ENCODE measurements around the gene FBXL7.

Gene FBXL7

DNA sequence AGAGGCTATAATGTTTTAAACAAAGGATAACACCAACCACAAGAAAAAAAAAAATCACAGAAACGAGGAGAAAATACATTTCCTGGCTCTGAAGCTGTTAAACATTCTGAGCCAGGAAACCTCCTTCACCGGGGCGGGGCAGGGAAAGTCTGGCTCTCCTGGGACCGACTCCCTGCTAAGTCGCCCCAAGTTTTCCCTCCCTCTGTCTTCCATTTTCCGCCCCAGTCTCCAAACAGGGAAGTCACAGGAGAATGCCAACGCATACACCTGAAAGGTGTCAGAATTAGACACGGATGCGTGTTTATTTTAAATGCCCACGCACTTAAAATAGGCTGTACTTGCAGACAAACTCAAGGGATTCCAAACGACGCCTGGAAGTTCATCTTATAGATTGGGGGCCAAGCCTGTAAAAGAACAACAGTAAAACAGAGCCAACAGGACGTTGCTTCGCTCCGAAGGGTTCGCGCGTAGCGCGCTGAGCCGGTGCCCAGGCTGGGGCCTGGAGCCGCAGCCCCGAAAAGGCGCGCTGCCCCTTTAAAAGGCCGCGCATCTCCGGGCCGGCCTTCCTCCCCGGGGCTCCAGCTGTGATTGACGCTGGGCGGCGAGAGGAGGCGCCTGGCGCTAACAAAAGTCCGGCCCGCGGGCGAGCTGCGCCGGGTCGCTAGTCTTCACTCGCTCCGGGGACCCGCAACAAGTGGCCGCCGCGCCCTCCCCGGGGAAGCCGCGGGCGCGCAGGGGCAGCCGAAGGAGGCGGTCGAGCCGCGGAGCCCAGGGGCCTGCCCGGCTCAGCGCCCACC lies at the start of gene FBXL7:
Gene FBXL7 (plus strand): TSS at position 653 of the 797 bp plus-strand sequence.
- in situ Hi-C loops (cut with HindIII; ENCODE audit: low sequenced_read_pairs) = loop anchor here (25.0 kb wide), 1 partner anchor 488 kb away; no protein-coding TSS in a partner anchor

DNA sequence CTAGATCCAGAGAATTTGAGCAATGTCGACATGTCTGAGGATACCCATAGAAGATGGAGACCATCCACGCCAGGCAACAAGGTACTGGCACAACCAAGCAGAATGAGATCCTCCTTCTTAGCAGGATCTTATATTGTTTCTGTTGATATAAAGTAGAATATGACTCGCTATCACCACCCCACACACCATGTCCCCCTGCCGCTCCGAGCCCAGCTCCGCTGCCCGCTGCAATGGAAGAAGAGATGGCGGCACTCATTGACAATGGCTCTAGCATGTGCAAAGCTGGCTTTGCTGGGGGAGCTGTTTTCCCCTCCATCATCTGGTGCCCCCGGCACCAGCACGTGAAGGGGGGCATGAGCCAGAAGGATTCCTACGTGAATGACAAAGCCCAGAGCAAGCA lies 49.5 kb upstream of the FBXL7 start:
- in situ Hi-C loops (cut with HindIII; ENCODE audit: low sequenced_read_pairs) = no loop called here

DNA sequence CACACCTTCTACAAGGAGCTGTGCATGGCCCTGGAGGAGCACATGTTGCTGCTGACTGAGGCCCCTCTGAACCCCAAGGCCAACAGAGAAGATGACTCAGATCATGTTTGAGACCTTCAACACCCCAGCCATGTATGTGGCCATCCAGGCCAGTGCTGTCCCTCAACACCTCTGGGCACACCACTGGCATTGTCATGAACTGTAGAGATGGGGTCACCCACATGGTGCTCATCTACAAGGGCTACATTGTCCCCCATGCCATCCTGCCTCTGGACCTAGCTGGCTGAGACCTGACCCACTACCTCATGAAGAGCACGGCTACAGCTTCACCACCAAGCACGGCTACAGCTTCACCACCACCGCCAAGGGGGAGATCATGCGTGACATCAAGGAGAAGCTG lies 49.0 kb upstream of the FBXL7 start:
- in situ Hi-C loops (cut with HindIII; ENCODE audit: low sequenced_read_pairs) = no loop called here

DNA sequence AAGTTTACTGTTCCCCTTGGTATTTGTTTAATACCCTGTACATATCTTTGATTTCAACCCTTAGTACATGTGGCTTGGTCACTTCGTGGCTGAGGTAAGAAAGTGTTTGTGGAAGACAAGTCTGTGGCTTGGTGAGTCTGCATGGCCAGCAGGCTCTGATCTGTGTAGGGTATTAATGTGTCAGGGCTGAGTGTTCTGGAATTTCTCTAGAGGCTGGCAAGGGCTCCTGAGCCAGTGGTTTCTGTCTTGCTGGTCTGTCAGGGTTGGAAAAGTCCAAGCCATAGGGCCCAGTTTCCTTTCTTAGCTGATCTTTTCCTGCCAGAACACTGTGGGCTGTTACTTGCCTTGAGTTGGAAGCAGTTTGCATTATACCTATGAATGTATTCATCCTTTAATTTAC lies 48.0 kb upstream of the FBXL7 start:
- in situ Hi-C loops (cut with HindIII; ENCODE audit: low sequenced_read_pairs) = no loop called here

DNA sequence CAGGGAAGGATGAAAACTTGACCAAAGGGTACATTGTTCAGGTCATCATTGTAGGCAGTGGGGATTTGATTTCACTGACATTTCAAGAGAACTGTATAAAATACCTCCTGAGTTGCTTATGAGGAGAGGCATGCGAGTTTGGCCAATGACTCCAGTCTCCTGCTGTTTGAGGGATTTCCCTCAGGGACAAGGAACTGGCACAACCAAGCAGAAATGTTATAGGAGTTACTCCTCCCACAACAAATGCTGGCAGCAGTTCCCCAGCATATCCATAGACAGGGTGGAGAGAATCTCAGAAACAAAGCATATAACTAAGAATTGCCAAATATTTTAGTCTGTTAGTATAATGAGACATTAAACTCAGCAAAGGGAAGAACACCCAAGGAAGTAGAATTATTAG lies 47.2 kb upstream of the FBXL7 start:
- in situ Hi-C loops (cut with HindIII; ENCODE audit: low sequenced_read_pairs) = no loop called here

GRCh38 chr5:15459200-15459599 lies 40.8 kb upstream of the FBXL7 start:
- in situ Hi-C loops (cut with HindIII; ENCODE audit: low sequenced_read_pairs) = no loop called here

DNA sequence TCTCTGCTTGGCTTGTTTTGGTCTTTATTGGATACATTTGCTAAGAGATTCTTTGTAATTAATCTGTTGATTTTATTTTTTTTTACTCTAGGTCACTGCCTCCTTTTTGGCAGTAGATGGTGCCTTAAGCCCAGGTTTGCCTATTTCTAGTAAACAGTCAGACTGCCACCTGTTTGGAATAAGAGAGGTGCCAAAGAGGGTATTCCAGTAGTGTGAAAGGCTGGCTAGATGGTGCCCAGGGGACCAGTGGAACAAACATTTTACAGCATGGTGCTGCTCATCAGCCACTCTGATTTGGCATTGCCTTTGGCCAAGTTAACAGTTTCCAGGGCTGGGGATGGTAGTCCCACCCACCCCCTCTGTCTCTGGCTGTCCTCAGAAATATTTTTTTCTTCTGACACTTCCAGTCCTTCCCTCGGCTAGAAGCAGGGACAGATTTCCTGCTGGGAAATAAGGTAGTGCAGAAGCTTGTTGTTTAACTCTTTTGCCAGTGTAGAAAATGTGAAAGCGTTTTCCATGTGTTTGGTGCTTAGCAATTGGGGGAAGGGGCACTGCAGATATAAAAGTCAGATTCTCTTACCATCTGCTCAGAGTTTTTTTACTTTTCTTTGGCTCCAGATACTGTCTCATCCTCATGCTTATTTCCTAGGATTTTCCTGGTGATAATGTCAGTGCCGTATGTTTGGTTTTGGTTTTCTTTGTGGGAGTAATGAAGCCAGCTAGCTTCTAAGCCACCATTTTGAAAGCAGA lies 36.6 kb upstream of the FBXL7 start:
- in situ Hi-C loops (cut with HindIII; ENCODE audit: low sequenced_read_pairs) = no loop called here

DNA sequence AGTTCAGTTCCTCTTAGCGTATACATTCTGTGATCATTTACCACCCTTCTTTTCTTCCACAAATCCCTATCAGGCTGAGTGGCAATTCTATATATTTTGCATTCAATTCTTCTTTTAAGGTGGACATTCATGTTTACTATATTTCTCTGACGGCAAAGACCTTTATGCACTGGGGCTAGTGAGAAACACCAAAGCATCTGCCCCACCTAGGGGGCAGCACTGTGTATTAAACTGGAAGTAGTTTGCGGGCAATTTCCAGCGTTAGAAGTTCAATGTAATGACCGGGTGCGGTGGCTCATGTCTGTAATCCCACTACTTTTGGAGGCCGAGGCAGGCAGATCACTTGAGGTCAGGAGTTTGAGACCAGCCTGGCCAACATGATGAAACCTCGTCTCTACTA lies 27.9 kb upstream of the FBXL7 start:
- in situ Hi-C loops (cut with HindIII; ENCODE audit: low sequenced_read_pairs) = no loop called here

DNA sequence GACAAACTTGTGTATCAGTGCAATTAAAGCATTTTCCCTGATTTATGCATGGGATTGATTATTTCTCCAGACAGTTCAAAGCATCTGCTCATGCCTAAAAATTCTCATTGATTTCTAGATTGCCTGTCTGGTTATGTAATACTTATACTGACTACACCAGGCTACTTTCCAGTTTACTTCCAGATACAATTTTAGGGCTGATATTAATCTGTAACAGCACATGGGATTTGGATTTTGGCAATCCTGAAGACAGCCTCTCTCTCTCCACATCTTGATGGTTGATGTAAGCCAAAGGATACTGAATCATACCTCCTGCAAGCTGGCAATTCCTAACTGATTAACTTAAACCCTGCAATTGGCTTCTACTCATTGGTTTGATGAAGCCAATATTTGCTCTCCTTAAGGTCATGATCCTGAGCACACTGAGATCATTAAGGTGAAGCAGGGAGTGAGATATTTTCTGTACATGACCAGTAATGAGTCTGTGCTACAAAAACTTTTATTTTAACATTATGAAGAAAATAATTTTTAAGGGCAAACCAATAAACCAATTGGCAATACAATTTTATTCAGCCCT lies 25.7 kb upstream of the FBXL7 start:
- in situ Hi-C loops (cut with HindIII; ENCODE audit: low sequenced_read_pairs) = no loop called here

- in situ Hi-C loops (cut with HindIII; ENCODE audit: low sequenced_read_pairs) = loop anchor here (25.0 kb wide), 1 partner anchor 512 kb away; no protein-coding TSS in a partner anchor
These were observed 24.6 kb upstream of the FBXL7 start for GRCh38 chr5:15475367-15475766.

DNA sequence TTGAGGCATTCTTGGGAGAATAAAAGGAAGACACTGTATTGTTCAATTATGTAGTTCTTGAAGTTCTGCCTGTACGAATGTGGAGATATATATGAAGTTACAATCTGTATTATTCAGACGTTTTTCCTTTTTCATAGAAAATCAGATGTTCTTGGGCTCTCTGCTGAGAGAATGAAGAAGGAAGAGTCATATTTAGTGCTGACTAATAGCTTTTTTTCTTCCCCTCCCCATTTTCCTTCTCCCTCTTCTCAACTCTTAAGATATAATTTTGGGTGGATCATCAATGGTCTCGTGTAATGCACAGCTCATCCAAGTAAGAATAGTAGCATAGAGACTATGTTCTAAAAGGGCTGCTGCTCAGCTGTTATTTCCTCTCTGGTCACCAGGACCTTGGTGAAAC lies 23.0 kb upstream of the FBXL7 start:
- in situ Hi-C loops (cut with HindIII; ENCODE audit: low sequenced_read_pairs) = loop anchor here (25.0 kb wide), 1 partner anchor 510 kb away; no protein-coding TSS in a partner anchor

GRCh38 chr5:15480436-15480835 lies 19.5 kb upstream of the FBXL7 start:
- in situ Hi-C loops (cut with HindIII; ENCODE audit: low sequenced_read_pairs) = loop anchor here (25.0 kb wide), 1 partner anchor 507 kb away; no protein-coding TSS in a partner anchor

DNA sequence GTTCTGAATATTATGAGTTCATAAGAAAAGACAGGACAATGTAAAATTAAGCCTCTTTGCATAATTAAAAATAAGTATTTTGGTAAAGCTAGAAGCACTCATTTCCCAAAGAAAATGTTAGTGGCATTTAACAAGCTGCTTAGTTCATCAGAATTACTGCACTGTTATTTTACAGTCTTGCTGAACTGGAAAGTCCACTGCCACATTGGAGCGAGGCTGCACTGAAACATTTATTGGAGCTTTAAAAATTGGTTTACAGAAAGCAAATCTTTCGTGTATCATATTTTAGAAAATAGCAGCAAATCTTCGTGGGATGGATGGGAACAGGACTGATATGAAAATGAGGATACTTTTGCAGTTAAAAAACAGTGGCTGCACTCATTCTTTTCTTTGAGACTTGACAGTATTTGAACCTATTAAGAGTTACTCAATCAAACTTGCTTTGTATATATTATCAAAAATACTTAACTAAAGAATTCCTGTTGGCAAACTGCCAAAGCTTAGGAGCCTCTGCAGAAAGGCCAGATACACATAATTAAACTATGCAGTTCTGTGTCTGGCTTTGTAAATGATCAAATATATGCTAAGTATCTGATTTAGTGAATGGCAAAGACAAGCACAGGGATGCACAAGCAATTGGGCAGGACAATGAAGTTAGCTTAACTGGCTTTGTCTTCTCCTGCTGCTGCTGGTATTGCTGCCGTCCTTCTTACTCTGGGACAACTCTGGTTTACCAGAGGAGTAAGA lies 16.5 kb upstream of the FBXL7 start:
- in situ Hi-C loops (cut with HindIII; ENCODE audit: low sequenced_read_pairs) = loop anchor here (25.0 kb wide), 1 partner anchor 504 kb away; no protein-coding TSS in a partner anchor

DNA sequence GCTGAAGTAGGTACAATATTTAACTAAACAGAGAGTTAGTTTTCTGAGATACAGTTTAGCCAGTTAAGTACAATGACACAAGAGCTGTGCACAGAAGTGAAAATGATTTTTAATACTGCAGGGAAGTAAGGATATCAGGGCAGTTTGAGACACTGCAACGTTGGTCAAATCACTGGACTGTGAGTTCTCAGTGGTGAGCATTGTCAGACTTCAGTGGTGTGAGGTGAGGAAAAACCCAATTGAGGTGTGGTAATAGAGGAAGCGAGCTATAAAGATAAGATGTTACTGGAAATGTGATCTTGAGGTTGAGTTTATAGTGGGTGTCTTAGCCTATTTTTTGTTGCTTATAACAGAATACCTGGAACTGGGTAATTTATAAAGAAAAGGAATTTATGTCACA lies 12.8 kb upstream of the FBXL7 start:
- in situ Hi-C loops (cut with HindIII; ENCODE audit: low sequenced_read_pairs) = loop anchor here (25.0 kb wide), 1 partner anchor 500 kb away; no protein-coding TSS in a partner anchor

DNA sequence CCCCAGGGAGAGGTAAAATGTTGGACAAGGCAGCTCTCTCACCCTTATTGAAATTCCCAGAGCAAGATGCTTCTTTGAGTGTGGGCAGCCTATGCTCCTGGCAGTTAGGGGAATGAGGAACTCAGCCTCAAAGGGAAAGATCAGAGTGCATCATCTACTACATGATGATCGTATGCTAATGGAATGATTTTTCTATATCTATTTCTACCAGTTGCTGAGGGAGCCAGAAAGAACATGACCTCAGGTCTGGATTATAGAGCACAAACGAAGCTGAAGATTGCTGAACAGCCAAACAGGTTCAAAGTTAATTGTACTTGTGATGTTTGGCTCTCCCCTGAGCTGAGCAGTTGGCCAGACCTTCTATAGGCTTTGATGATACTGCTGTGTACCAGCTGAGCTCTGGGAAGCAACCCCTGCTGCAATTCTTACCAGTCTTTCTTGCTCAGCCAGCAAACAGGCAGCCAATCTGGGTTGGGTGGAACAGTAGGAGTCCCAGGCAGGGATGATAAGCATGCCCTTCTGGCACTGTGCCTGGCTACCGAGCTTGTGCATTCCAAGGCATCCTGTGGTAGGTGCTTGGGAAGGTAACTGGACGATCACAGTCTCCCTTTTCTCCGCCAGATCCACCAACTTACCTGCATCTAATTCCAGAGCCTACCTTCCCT lies 10.3 kb upstream of the FBXL7 start:
- in situ Hi-C loops (cut with HindIII; ENCODE audit: low sequenced_read_pairs) = loop anchor here (25.0 kb wide), 1 partner anchor 498 kb away; no protein-coding TSS in a partner anchor

GRCh38 chr5:15492545-15492944 lies 7.4 kb upstream of the FBXL7 start:
- in situ Hi-C loops (cut with HindIII; ENCODE audit: low sequenced_read_pairs) = loop anchor here (25.0 kb wide), 1 partner anchor 495 kb away; no protein-coding TSS in a partner anchor

DNA sequence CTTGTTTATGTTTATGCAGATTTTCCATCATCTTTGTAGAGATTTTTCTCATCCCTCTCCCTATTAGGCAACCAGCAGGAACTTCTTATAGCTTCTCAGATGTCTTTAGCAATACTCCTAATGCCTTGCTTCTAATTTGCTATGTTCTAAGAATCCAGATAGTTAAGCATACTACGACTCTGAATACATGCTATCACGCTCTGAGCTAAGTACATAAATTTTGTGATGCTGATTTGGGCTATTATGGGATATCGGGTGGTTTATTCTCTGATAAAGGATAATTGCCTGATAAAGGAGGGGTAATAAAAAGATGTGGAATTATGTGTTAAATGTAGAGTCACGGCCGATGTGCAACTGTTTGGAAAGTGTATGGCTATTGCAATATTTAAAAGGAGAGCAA lies 6.5 kb upstream of the FBXL7 start:
- in situ Hi-C loops (cut with HindIII; ENCODE audit: low sequenced_read_pairs) = loop anchor here (25.0 kb wide), 1 partner anchor 494 kb away; no protein-coding TSS in a partner anchor

DNA sequence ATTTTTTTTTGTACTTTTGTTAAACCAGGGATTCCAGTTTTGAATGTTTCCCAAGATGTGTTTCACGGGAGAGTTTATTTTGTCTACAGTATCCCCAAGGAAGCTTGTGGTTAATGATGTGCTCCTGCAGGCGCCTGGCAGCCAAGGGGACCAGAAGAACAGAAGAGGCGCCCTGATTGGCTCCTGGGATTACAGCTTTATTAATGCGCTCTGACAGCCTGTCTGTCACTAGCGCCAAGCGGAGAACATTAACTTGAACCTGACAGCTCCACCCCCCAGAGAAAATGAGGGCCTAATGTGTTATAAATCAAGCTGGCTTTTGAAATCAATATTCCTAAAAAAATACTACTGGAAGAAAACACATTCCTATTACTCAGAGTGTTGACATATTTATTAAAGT lies 5.0 kb upstream of the FBXL7 start:
- in situ Hi-C loops (cut with HindIII; ENCODE audit: low sequenced_read_pairs) = loop anchor here (25.0 kb wide), 1 partner anchor 492 kb away; no protein-coding TSS in a partner anchor

DNA sequence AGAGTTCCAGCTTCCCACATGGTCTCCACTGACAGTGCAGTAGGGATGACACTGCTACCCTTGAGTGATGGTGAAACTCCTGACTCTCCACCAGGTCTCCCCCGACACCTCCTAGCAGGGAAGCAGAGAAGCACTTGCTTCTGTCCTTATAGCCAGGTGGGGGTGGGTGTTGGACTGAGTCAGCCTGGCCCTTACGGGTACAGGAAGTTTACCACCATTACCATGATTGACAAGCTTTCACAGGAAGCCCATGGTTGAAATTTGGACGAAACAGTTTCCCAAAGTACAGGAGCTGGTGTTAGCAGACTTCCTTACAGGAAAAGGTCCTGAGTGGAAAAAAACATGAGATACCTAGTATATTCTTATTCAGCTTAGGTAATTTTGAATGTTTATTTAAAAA lies 3.1 kb upstream of the FBXL7 start:
- in situ Hi-C loops (cut with HindIII; ENCODE audit: low sequenced_read_pairs) = loop anchor here (25.0 kb wide), 1 partner anchor 490 kb away; no protein-coding TSS in a partner anchor
